Activated T-cell treated with anti-CD3 and anti-CD28 coated beads for 1 hour (primary cell): ENCODE measurements around the gene COX10.
"Not testable (repeated sequence)": the region's sequence is repeated elsewhere in the genome, so short reads cannot be mapped to it uniquely, and the experiment has no call there.

Experiments
- DNase-seq: peaks from one replicate; pipeline ENCODE4 v3.0.0-alpha.2; 2020; ENCODE audit warnings: low read depth

Gene COX10

GRCh38 chr17:14123619-14124278 lies 54.4 kb downstream of the COX10 start:
- DNase-seq = no peak

- DNase-seq = no peak
Observed at GRCh38 chr17:14124854-14125253, 55.5 kb downstream of the COX10 start.

GRCh38 chr17:14125518-14126137 lies 56.3 kb downstream of the COX10 start:
- DNase-seq = no peak

GRCh38 chr17:14133104-14133503 lies 63.8 kb downstream of the COX10 start:
- DNase-seq = no peak

- no peak for DNase-seq
Observed at GRCh38 chr17:14134456-14134855, 65.2 kb downstream of the COX10 start.

GRCh38 chr17:14135906-14136590 lies 66.7 kb downstream of the COX10 start:
- DNase-seq = no peak

- no peak for DNase-seq
Observed at GRCh38 chr17:14138649-14139048, 69.3 kb downstream of the COX10 start.

- DNase-seq = no peak
Observed at GRCh38 chr17:14143688-14144087, 74.4 kb downstream of the COX10 start.

- DNase-seq = no peak
Observed at GRCh38 chr17:14144508-14144907, 75.2 kb downstream of the COX10 start.

GRCh38 chr17:14149751-14150150 lies 80.4 kb downstream of the COX10 start:
- no peak for DNase-seq

- no peak for DNase-seq
Observed at GRCh38 chr17:14150619-14151018, 81.3 kb downstream of the COX10 start.

GRCh38 chr17:14152721-14153120 lies 83.4 kb downstream of the COX10 start:
- DNase-seq = no peak

GRCh38 chr17:14153374-14153773 lies 84.1 kb downstream of the COX10 start:
- no peak for DNase-seq

GRCh38 chr17:14156689-14157088 lies 87.4 kb downstream of the COX10 start:
- DNase-seq = no peak

- no peak for DNase-seq
Observed at GRCh38 chr17:14157822-14158221, 88.5 kb downstream of the COX10 start.

GRCh38 chr17:14158707-14159106 lies 89.4 kb downstream of the COX10 start:
- DNase-seq = no peak

- DNase-seq = no peak
Observed at GRCh38 chr17:14161419-14161818, 92.1 kb downstream of the COX10 start.

- DNase-seq = no peak
Observed at GRCh38 chr17:14165616-14166015, 96.3 kb downstream of the COX10 start.

GRCh38 chr17:14167831-14168230 lies 98.5 kb downstream of the COX10 start:
- DNase-seq = not testable (repeated sequence)

- no peak for DNase-seq
Observed at GRCh38 chr17:14168582-14168981, 99.3 kb downstream of the COX10 start.

GRCh38 chr17:14169287-14169686 lies 100.0 kb downstream of the COX10 start:
- no peak for DNase-seq

GRCh38 chr17:14169901-14170300 lies 100.6 kb downstream of the COX10 start:
- DNase-seq = no peak

- not testable (repeated sequence) for DNase-seq
Observed at GRCh38 chr17:14176989-14177388, 107.7 kb downstream of the COX10 start.
